Esophagus muscularis mucosa (tissue), 4 donors: ENCODE results near the gene OTOGL. TPM values are rescaled to one million over a fixed set of nuclear protein-coding genes. Genes with fewer than 3 reads are reported as not detected.
"Not testable (repeated sequence)": the region's sequence is repeated elsewhere in the genome, so short reads cannot be mapped to it uniquely, and the experiment has no call there.

ENCODE experiments used
- DNase-seq: peaks from one replicate; pipeline ENCODE4 v3.0.0-alpha.2; 2017; ENCODE audit errors: extremely low spot score
- H3K27ac ChIP-seq, 4 donors: fragments of 200-600 bp; sonication (generic); replicated peaks in 1 of 4; 1 replicate in 3 of 4; 2 replicates in 1 of 4; pipeline ENCODE4 v1.5.1; 2016 to 2019; ENCODE audit warnings: mild to moderate bottlenecking in 1 of 4
- H3K27me3 ChIP-seq, 4 donors: fragments of 200-600 bp; sonication (generic); one replicate each; pipeline versions ENCODE4 v1.5.1 to v1.6.0; 2016 to 2019
- H3K36me3 ChIP-seq, 4 donors: fragments of 200-600 bp; sonication (generic); one replicate each; pipeline ENCODE4 v1.5.1; 2016 to 2019
- H3K4me1 ChIP-seq, 4 donors: fragments of 200-600 bp; sonication (generic); one replicate each; pipeline ENCODE4 v1.5.1; 2016 to 2019
- H3K4me3 ChIP-seq, 4 donors: fragments of 200-600 bp; sonication (generic); 1 replicate in 2 of 4; 2 replicates in 2 of 4; pipeline ENCODE4 v1.5.1; 2016 to 2019; ENCODE audit warnings: mild to moderate bottlenecking in 4 of 4, moderate library complexity in 1 of 4
- H3K9me3 ChIP-seq, 4 donors: fragments of 200-600 bp; sonication (generic); 1 replicate in 3 of 4; 2 replicates in 1 of 4; pipeline ENCODE4 v1.5.1; 2016 to 2019
- CTCF ChIP-seq, 3 experiments: fragments of 200-600 bp in 2 of 3; fragments of 450-650 bp in 1 of 3; sonication (generic) in 2 of 3; IDR thresholded peaks; one replicate each; pipeline ENCODE4 v1.5.1; 2017 to 2019; ENCODE audit warnings: antibody characterized with exemption in 3 of 3, mild to moderate bottlenecking in 2 of 3, moderate library complexity in 1 of 3
- EP300 ChIP-seq: sonication (generic); formaldehyde crosslinking; IDR thresholded peaks from one replicate; pipeline ENCODE4 v1.6.1; 2017; ENCODE audit warnings: antibody characterized with exemption
- POLR2A ChIP-seq: fragments of 450-650 bp; IDR thresholded peaks from one replicate; pipeline ENCODE4 v1.6.1; 2017; ENCODE audit warnings: antibody characterized with exemption, moderate library complexity, mild to moderate bottlenecking, low read depth
- POLR2AphosphoS5 ChIP-seq, 2 donors: sonication (generic); formaldehyde crosslinking; IDR thresholded peaks; one replicate each; pipeline ENCODE4 v1.6.1; 2017; ENCODE audit warnings: antibody characterized with exemption in 2 of 2
- WGBS: methylation state at CpG from one replicate; pipeline ENCODE4 v1.1.5; 2018; 5-methylcytosine and 5-hydroxymethylcytosine counted together
- intact Hi-C: fragments of 100-400 bp; cut with DNase I; formaldehyde crosslinking; loops from one replicate; pipeline ENCODE4 v1.15.1; 2023
- total RNA-seq, 4 donors: library from RNA; depleted of rRNA; stranded (reverse); fragments of >200 nt; gene quantifications; one replicate each; pipeline versions ENCODE4 v1.1.0 to v1.2.1, GENCODE V29; 2016

OTOGL gene
- total RNA-seq, 4 donors from 2014 or later, result 0.83 to 2.0 (median 1.6) TPM

- DNase-seq, result no peak
- Histone ChIP-seq H3K4me3 (no peak overlapping the region), H3K27me3 (no peaks in the 10 kb centered on the region), H3K27ac (peak overlapping the region in 1 of 4 donors; percentile 55), H3K9me3 (no peaks in the 10 kb centered on the region), H3K36me3 (no peaks in the 10 kb centered on the region), H3K4me1 (peaks cover 0 to 40% (median 34%) of the 10 kb centered on the region in 4 donors)
- 57% methylated on average over 5 of the region's 5 CpGs for WGBS
- intact Hi-C loops, result no loop called here
- TF ChIP-seq CTCF (IDR thresholded peaks at IDR 0.05) (no peak), POLR2AphosphoS5 (IDR thresholded peaks at IDR 0.05) (no peak), POLR2A (no peak), EP300 (no peak)
Measured at GRCh38 chr12:80217011-80217535, 117.7 kb downstream of the OTOGL start.

- Histone ChIP-seq H3K4me1 (peaks cover 0 to 36% (median 34%) of the 10 kb centered on the region in 4 donors), H3K27ac (peak overlapping the region in 2 of 4 donors; percentile 15 to 55)
- H3K4me3 ChIP-seq, H3K27me3 ChIP-seq, intact Hi-C loops, H3K36me3 ChIP-seq, H3K9me3 ChIP-seq, DNase-seq: not testable (repeated sequence)
- 76% methylated on average over 5 of the region's 5 CpGs for WGBS
Measured at GRCh38 chr12:80218925-80219324, 119.6 kb downstream of the OTOGL start.

- peak overlapping the region in 2 of 4 donors; percentile 40 to 55 for H3K27ac ChIP-seq
- no peaks in the 10 kb centered on the region for H3K36me3 ChIP-seq
- H3K4me1 ChIP-seq, result peaks cover 0 to 35% (median 33%) of the 10 kb centered on the region in 4 donors
- 50% methylated on average over 2 of the region's 2 CpGs for WGBS
- no peak for TF ChIP-seq CTCF (IDR thresholded peaks at IDR 0.05)
- TF ChIP-seq POLR2AphosphoS5 (IDR thresholded peaks at IDR 0.05), result peak in 1 of 2 donors; percentile 17
- TF ChIP-seq EP300, result no peak
- no peak overlapping the region for H3K4me3 ChIP-seq
- H3K9me3 ChIP-seq, result no peaks in the 10 kb centered on the region
- no peak for DNase-seq
- no peaks in the 10 kb centered on the region for H3K27me3 ChIP-seq
- intact Hi-C loops, result no loop called here
Measured at GRCh38 chr12:80219345-80219744, 120.0 kb downstream of the OTOGL start.

- TF ChIP-seq CTCF (IDR thresholded peaks at IDR 0.05), result no peak
- TF ChIP-seq EP300, result no peak
- no peak for TF ChIP-seq POLR2AphosphoS5 (IDR thresholded peaks at IDR 0.05)
- no peak for TF ChIP-seq POLR2A
- DNase-seq, result no peak
- WGBS, result 76% methylated on average over 3 of the region's 3 CpGs
- no peak overlapping the region for H3K27ac ChIP-seq
- H3K4me3 ChIP-seq, result no peak overlapping the region
- H3K27me3 ChIP-seq, result no peaks in the 10 kb centered on the region
- intact Hi-C loops, result no loop called here
- peaks cover 0 to 34% (median 29%) of the 10 kb centered on the region in 4 donors for H3K4me1 ChIP-seq
- no peaks in the 10 kb centered on the region for H3K36me3 ChIP-seq
- H3K9me3 ChIP-seq, result no peaks in the 10 kb centered on the region
Measured at GRCh38 chr12:80222261-80222660, 122.9 kb downstream of the OTOGL start.

DNA sequence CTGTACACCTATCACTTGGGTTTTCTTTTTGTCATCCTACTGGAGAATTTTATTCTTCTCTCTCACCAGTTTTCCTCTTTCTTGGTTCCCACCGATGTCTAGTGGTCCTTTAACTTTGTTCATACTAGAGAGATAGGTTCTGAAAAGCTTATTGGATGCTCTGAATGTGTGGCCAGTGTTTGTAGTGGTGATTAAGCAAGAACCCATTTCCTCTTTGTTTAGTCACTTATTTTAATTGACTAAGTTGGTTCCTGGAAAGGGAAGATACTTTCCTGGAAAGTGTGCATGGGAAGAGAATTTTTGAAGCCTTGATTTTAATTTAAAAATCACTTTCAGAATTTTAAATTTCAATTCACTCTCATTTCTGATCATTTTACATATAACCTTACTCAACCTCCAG is 127.2 kb downstream of the OTOGL start:
- Histone ChIP-seq H3K27ac (no peak overlapping the region), H3K4me1 (peaks cover 4 to 14% (median 9%) of the 10 kb centered on the region in 4 donors), H3K9me3 (no peaks in the 10 kb centered on the region), H3K36me3 (no peaks in the 10 kb centered on the region), H3K27me3 (no peaks in the 10 kb centered on the region), H3K4me3 (no peak overlapping the region)
- DNase-seq, result no peak
- 60% methylated on average over 1 of the region's 1 CpG for WGBS
- intact Hi-C loops, result no loop called here
- TF ChIP-seq POLR2A (no peak), POLR2AphosphoS5 (IDR thresholded peaks at IDR 0.05) (no peak), EP300 (no peak), CTCF (IDR thresholded peaks at IDR 0.05) (no peak)

GRCh38 chr12:80227904-80228303 is 128.6 kb downstream of the OTOGL start:
- H3K27me3 ChIP-seq, DNase-seq, H3K36me3 ChIP-seq, H3K4me3 ChIP-seq, H3K9me3 ChIP-seq, H3K27ac ChIP-seq, intact Hi-C loops: not testable (repeated sequence)
- H3K4me1 ChIP-seq, result peaks cover 4 to 14% (median 9%) of the 10 kb centered on the region in 4 donors
- WGBS, result 92% methylated on average over 4 of the region's 4 CpGs
